ENCODE measurements around the gene PCDHGB6.
A peak's percentile ranks its signal among the peaks of the same experiment; 100 is the strongest.
"Not testable (repeated sequence)": the region's sequence is repeated elsewhere in the genome, so short reads cannot be mapped to it uniquely, and the experiment has no call there.

PCDHGB6 gene

DNA sequence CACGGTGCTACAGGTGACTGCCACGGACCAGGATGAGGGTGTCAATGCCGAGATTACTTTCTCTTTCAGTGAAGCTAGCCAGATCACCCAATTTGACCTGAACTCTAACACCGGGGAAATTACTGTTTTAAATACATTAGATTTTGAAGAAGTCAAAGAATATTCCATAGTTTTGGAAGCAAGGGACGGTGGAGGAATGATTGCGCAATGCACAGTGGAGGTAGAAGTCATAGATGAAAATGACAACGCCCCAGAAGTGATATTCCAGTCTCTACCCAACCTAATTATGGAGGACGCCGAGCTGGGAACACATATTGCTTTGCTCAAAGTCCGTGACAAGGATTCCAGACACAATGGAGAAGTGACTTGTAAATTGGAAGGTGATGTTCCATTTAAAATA is 19.2 kb upstream of the PCDHGB6 start:
- DNase-seq (ENCODE audit: low spot score), result no peak

GRCh38 chr5:141389153-141390042 is 18.4 kb upstream of the PCDHGB6 start:
- DNase-seq (ENCODE audit: low spot score), result no peak

DNA sequence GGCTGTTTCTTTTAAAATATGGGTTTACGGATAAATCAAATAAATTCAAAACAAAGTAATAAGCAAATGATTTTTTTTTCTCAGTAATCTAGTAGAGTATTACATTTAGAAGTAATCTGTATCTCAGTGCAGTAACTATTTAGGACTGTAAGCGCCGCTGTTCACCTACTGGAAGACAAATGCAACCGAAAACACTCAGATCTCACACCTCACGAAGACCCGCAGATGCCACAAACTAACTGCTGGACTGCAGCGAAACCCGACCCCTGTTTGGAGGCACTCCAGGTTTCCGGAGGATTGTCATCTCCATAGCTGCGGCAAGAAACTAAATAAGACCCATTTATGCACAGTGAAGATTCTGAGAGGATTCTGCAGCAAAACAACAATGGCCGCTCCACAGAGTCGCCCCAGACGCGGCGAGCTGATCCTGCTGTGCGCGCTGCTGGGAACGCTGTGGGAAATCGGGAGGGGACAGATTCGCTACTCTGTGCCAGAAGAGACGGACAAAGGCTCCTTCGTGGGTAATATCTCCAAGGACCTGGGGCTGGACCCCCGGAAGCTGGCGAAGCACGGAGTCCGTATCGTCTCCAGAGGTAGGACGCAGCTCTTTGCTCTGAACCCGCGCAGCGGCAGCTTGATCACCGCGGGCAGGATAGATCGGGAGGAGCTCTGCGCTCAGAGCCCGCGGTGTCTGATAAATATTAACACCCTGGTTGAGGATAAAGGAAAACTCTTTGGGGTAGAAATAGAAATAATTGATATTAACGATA is 15.2 kb upstream of the PCDHGB6 start, which contains the start of gene PCDHGA8:
TSS of gene PCDHGA8 (plus strand) at position 205 of the 770 bp plus-strand sequence. CDS start at position 386, 181 bp downstream.
- no peak for DNase-seq (ENCODE audit: low spot score)

DNA sequence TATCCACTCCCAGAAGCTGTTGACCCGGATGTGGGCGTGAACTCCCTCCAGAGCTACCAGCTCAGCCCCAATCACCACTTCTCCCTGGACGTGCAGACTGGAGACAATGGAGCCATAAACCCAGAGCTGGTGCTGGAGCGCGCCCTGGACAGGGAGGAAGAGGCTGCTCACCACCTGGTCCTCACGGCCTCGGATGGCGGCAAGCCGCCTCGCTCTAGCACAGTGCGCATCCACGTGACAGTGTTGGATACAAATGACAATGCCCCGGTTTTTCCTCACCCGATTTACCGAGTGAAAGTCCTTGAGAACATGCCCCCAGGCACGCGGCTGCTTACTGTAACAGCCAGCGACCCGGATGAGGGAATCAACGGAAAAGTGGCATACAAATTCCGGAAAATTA is 14.6 kb upstream of the PCDHGB6 start:
- DNase-seq (ENCODE audit: low spot score), result no peak

GRCh38 chr5:141394401-141395187 is 13.2 kb upstream of the PCDHGB6 start:
- not testable (repeated sequence) for DNase-seq (ENCODE audit: low spot score)

GRCh38 chr5:141397756-141398551 is 9.9 kb upstream of the PCDHGB6 start, which contains the start of gene PCDHGB5:
Gene PCDHGB5, plus strand, starts transcription at chr5:141397947. Its CDS starts 181 bp downstream, at chr5:141398128.
- DNase-seq (ENCODE audit: low spot score), result not testable (repeated sequence)

GRCh38 chr5:141398608-141399007 is 9.2 kb upstream of the PCDHGB6 start:
- no peak for DNase-seq (ENCODE audit: low spot score)

DNA sequence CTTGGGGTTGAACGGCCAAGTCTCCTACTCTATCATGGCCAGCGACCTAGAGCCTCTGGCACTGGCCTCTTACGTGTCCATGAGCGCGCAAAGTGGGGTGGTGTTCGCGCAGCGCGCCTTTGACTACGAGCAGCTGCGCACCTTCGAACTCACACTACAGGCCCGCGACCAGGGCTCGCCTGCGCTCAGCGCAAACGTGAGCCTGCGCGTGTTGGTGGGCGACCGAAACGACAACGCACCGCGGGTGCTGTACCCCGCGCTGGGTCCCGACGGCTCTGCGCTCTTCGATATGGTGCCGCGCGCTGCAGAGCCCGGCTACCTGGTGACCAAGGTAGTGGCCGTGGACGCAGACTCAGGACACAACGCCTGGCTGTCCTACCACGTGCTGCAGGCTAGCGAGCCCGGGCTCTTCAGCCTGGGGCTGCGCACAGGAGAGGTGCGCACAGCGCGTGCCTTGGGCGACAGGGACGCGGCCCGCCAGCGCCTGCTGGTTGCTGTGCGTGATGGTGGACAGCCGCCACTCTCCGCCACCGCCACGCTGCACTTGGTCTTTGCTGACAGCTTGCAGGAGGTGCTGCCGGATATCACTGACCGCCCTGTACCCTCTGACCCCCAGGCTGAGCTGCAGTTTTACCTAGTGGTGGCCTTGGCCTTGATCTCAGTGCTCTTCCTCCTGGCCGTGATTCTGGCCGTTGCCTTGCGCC is 8.1 kb upstream of the PCDHGB6 start:
- no peak for DNase-seq (ENCODE audit: low spot score)

DNA sequence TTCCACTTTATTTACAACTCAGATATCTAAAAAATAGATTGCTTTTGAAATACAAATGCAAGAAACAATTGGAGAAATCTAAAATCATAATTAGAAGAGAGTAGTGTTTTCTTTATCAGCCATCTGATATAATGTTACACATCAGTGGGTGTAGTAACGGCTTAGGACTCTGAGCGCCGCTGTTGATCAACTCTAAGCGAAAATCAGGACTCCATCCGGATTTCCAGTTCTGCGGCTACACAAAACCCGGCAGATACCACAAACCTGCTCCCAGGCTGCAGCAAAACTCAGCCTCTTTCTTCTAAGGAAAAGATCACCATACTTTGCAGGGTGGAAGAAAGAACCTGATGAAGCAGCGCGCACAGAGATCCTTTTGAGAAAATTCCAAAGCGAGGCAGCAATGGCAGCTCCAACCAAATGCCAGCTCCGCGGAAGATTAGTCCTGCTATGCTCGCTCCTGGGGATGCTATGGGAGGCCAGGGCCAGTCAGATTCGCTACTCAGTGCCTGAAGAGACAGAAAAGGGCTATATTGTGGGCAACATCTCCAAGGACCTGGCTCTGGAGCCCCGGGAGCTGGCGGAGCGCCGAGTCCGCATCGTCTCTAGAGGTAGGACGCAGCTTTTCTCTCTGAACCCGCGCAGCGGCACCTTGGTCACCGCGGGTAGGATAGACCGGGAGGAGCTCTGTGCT is 5.1 kb upstream of the PCDHGB6 start, which contains the start of gene PCDHGA9:
TSS of gene PCDHGA9 (plus strand) at position 226 of the 691 bp plus-strand sequence. CDS start at position 401, 175 bp downstream.
- DNase-seq (ENCODE audit: low spot score), result no peak

- DNase-seq (ENCODE audit: low spot score), result no peak
These were observed 4.4 kb upstream of the PCDHGB6 start for GRCh38 chr5:141403387-141403786.

DNA sequence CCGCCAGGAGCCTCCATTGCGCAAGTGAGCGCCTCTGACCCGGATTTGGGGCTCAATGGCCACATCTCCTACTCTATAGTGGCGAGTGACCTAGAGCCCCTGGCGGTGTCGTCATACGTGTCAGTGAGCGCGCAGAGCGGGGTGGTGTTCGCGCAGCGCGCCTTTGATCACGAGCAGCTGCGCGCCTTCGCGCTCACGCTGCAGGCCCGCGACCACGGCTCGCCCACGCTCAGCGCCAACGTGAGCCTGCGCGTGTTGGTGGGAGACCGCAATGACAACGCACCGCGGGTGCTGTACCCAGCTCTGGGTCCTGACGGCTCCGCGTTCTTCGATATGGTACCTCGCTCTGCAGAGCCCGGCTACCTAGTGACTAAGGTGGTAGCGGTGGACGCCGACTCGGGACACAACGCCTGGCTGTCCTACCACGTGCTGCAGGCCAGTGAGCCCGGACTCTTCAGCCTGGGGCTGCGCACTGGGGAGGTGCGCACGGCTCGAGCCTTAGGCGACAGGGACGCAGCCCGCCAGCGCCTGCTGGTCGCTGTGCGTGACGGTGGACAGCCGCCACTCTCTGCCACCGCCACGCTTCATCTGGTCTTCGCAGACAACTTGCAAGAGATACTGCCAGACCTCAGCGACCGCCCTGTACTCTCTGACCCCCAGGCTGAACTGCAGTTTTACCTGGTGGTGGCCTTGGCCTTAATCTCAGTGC is 1.9 kb downstream of the PCDHGB6 start:
- DNase-seq (ENCODE audit: low spot score), result no peak

- DNase-seq (ENCODE audit: low spot score), result no peak
These were observed 3.8 kb downstream of the PCDHGB6 start for GRCh38 chr5:141411575-141411974.

DNA sequence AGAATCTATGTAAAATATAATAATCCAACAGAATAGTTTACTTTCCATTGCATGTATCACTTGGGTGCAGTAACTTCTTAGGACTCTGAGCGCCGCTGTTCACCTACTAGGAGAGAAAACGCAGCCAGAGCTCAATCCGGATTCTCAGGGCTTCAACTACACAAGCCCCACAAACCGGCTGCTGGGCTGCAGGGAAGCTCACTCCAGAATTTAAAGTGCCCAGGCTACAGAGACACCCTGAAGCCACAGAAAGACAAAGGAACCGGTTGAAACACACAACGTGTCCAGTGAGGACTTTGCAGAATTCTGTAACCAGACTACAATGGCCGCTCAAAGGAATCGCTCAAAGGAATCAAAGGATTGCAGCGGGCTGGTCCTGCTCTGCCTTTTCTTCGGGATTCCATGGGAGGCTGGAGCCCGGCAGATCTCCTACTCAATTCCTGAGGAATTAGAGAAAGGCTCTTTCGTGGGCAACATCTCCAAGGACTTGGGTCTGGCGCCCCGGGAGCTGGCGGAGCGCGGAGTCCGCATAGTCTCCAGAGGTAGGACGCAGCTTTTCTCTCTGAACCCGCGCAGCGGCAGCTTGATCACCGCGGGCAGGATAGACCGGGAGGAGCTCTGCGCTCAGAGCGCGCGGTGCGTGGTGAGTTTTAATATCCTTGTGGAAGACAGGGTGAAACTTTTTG is 5.2 kb downstream of the PCDHGB6 start, which contains the start of gene PCDHGA10:
TSS of gene PCDHGA10 (plus strand) at position 134 of the 686 bp plus-strand sequence. CDS start at position 323, 189 bp downstream.
- DNase-seq (ENCODE audit: low spot score), result peak; percentile 9

GRCh38 chr5:141413540-141414069 is 5.8 kb downstream of the PCDHGB6 start:
- no peak for DNase-seq (ENCODE audit: low spot score)

- not testable (repeated sequence) for DNase-seq (ENCODE audit: low spot score)
These were observed 6.9 kb downstream of the PCDHGB6 start for GRCh38 chr5:141414548-141415274.

GRCh38 chr5:141415275-141415618 is 7.4 kb downstream of the PCDHGB6 start:
- DNase-seq (ENCODE audit: low spot score), result not testable (repeated sequence)

GRCh38 chr5:141417494-141418172 is 9.8 kb downstream of the PCDHGB6 start, which contains the start of gene PCDHGB7:
Gene PCDHGB7, plus strand, starts transcription at chr5:141417677. Its CDS starts 183 bp downstream, at chr5:141417860.
- peak; percentile 16 for DNase-seq (ENCODE audit: low spot score)

Measured in hematopoietic multipotent progenitor cell treated with erythropoietin and hydrocortisone succinate and interleukin-3 and kit ligand, for 15 days (in vitro differentiated cells).